HG03196 (cell line): ENCODE results near the gene SLC2A1.

Experiments
- ATAC-seq: cut with Tn5 transposase; IDR thresholded peaks from one replicate; pipeline ENCODE4 v1.9.1; 2021; ENCODE audit not compliant: unreplicated experiment

The SLC2A1 gene

GRCh38 chr1:42979896-42980800 is 21.5 kb upstream of the SLC2A1 start:
- no peak for ATAC-seq

GRCh38 chr1:42979036-42979430 is 20.4 kb upstream of the SLC2A1 start:
- no peak for ATAC-seq

GRCh38 chr1:42978317-42979035 is 19.8 kb upstream of the SLC2A1 start:
- ATAC-seq: no peak

- ATAC-seq: no peak
These were observed 19.0 kb upstream of the SLC2A1 start for GRCh38 chr1:42977653-42978052.

- ATAC-seq: no peak
These were observed 17.0 kb upstream of the SLC2A1 start for GRCh38 chr1:42975561-42976225.

- no peak for ATAC-seq
These were observed 16.2 kb upstream of the SLC2A1 start for GRCh38 chr1:42974767-42975437.

- ATAC-seq: no peak
These were observed 15.1 kb upstream of the SLC2A1 start for GRCh38 chr1:42973799-42974198.

- ATAC-seq: no peak
These were observed 14.6 kb upstream of the SLC2A1 start for GRCh38 chr1:42973286-42973685.

GRCh38 chr1:42971841-42972291 is 13.2 kb upstream of the SLC2A1 start:
- ATAC-seq: no peak

- no peak for ATAC-seq
These were observed 11.5 kb upstream of the SLC2A1 start for GRCh38 chr1:42970143-42970542.

- ATAC-seq: no peak
These were observed 10.0 kb upstream of the SLC2A1 start for GRCh38 chr1:42968654-42969053.

GRCh38 chr1:42966688-42967612 is 8.3 kb upstream of the SLC2A1 start:
- no peak for ATAC-seq

- no peak for ATAC-seq
These were observed 6.7 kb upstream of the SLC2A1 start for GRCh38 chr1:42965378-42965777.

- no peak for ATAC-seq
These were observed 5.6 kb upstream of the SLC2A1 start for GRCh38 chr1:42964044-42964812.

GRCh38 chr1:42963378-42964043 is 4.8 kb upstream of the SLC2A1 start:
- no peak for ATAC-seq

GRCh38 chr1:42962641-42963377 is 4.1 kb upstream of the SLC2A1 start:
- no peak for ATAC-seq

- no peak for ATAC-seq
These were observed 2.8 kb upstream of the SLC2A1 start for GRCh38 chr1:42961312-42962091.
